ENCODE results near the gene CD300LB.
"Not testable (repeated sequence)": the region's sequence is repeated elsewhere in the genome, so short reads cannot be mapped to it uniquely, and the experiment has no call there.

Gene CD300LB

GRCh38 chr17:74531231-74531761 is at the start of gene CD300LB:
Gene CD300LB (minus strand): TSS chr17:74531475. CDS start chr17:74531350, 125 bp downstream.
- no peak for DNase-seq (ENCODE audit: low read depth in 2 of 2)

- no peak for DNase-seq (ENCODE audit: low read depth in 2 of 2)
Observed at GRCh38 chr17:74579900-74580299, 48.6 kb upstream of the CD300LB start.

GRCh38 chr17:74578979-74579378 is 47.7 kb upstream of the CD300LB start:
- DNase-seq (ENCODE audit: low read depth in 2 of 2), result no peak

GRCh38 chr17:74574489-74575142 is 43.3 kb upstream of the CD300LB start:
- no peak for DNase-seq (ENCODE audit: low read depth in 2 of 2)

- DNase-seq (ENCODE audit: low read depth in 2 of 2), result not testable (repeated sequence)
Observed at GRCh38 chr17:74573635-74574034, 42.4 kb upstream of the CD300LB start.

- no peak for DNase-seq (ENCODE audit: low read depth in 2 of 2)
Observed at GRCh38 chr17:74573169-74573568, 41.9 kb upstream of the CD300LB start.

GRCh38 chr17:74571621-74572270 is 40.5 kb upstream of the CD300LB start:
- DNase-seq (ENCODE audit: low read depth in 2 of 2), result no peak

- no peak for DNase-seq (ENCODE audit: low read depth in 2 of 2)
Observed at GRCh38 chr17:74569020-74570003, 38.0 kb upstream of the CD300LB start.

GRCh38 chr17:74568106-74568873 is 37.0 kb upstream of the CD300LB start:
- DNase-seq (ENCODE audit: low read depth in 2 of 2), result no peak

- DNase-seq (ENCODE audit: low read depth in 2 of 2), result no peak
Observed at GRCh38 chr17:74567397-74567796, 36.1 kb upstream of the CD300LB start, which contains the start of gene CD300H. Gene CD300H (minus strand): TSS chr17:74567509.

GRCh38 chr17:74566132-74566753 is 35.0 kb upstream of the CD300LB start:
- no peak for DNase-seq (ENCODE audit: low read depth in 2 of 2)

- DNase-seq (ENCODE audit: low read depth in 2 of 2), result no peak
Observed at GRCh38 chr17:74565126-74565525, 33.9 kb upstream of the CD300LB start.

- no peak for DNase-seq (ENCODE audit: low read depth in 2 of 2)
Observed at GRCh38 chr17:74563358-74563757, 32.1 kb upstream of the CD300LB start.

GRCh38 chr17:74561586-74561985 is 30.3 kb upstream of the CD300LB start:
- DNase-seq (ENCODE audit: low read depth in 2 of 2), result no peak

- DNase-seq (ENCODE audit: low read depth in 2 of 2), result no peak
Observed at GRCh38 chr17:74558882-74559519, 27.7 kb upstream of the CD300LB start.

- not testable (repeated sequence) for DNase-seq (ENCODE audit: low read depth in 2 of 2)
Observed at GRCh38 chr17:74558402-74558801, 27.1 kb upstream of the CD300LB start.

- DNase-seq (ENCODE audit: low read depth in 2 of 2), result no peak
Observed at GRCh38 chr17:74555427-74555940, 24.2 kb upstream of the CD300LB start.

GRCh38 chr17:74554909-74555308 is 23.6 kb upstream of the CD300LB start:
- DNase-seq (ENCODE audit: low read depth in 2 of 2), result no peak

GRCh38 chr17:74552037-74552436 is 20.8 kb upstream of the CD300LB start:
- no peak for DNase-seq (ENCODE audit: low read depth in 2 of 2)

GRCh38 chr17:74550602-74551001 is 19.3 kb upstream of the CD300LB start:
- DNase-seq (ENCODE audit: low read depth in 2 of 2), result no peak

Data from stimulated activated CD8-positive, alpha-beta memory T cell treated with anti-CD3 and anti-CD28 coated beads, Interleukin-7, amount 100 ng/mL, for 4 hours (primary cell).